ENCODE data around the gene CASP5. TPM values are rescaled to one million over a fixed set of nuclear protein-coding genes. Genes with fewer than 3 reads are reported as not detected.
A peak's percentile ranks its signal among the peaks of the same experiment; 100 is the strongest.

CASP5 gene
- polyA plus RNA-seq, 4 donors = not detected

DNA sequence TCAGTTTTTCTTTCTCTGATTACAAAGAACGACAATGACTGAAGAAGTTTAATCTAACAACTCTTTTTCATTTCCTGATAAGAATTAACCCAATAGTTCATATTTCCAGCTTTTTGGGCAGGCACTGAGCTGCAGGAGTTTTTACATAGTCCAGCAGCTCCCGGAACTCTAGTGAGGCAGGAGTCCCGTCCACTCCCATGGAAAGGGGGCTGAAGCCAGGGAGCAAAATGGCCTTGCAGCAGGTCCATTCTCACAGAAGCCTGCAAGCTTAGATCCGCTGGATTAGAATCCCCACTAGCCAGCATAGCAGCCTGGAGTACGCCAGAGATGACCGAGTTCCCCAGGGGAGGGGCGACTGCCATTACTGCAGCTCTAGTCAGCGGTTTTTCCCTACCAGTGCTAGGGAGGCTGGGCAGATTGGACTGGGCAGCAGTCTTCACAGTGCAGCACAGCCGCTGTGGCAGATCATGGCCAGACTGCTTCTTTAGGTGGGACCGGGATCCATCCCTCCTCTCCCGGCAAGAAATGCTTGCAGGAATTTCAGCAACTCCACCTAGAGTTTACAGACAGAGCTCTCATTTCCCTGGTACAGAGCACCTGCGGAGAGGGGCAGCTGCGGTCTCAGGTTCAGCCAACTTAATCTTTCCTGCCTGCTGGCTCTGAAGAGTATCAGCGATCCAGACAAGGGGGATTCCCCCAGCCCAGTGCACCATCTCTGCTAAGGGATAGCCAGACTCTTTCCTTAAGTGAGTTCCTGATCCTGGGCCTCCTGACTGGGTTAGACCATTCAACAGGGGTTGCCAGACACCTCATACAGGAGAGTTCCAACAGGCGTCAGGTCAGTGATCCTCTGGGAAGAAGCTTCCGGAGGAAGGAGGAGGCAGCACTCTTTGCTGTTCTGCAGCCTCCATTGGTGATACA is 53.9 kb downstream of the CASP5 start:
- DNase-seq (ENCODE audit: low read depth in 4 of 4, low spot score in 2 of 4) = no peak

DNA sequence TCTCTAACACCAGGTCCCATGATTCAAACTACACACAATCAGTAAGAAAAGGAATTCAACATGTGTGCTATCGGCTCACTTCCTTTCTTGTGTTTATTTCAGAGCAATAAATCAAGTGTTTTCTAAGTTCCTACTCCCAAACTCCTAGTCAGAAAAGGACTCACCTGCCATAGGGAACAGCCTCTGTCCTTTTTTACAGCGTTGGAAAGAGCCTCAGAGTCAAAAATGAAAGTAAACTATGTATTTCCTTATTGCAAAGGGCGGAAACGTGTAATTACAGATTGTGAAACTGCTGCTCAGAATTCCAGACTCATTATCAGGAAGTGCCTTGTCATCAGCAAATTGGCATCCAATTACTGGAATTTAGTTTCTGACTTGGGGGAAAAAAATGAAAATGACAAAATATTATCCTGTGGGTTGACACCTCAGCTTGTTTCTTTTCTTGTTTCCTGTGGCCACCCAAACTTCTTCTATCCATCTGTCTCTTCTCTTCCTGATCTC is 54.6 kb downstream of the CASP5 start, which contains the start of gene CASP4:
TSS of gene CASP4 (minus strand) at position 220 of the 501 bp plus-strand sequence. CDS start at position 171, 49 bp downstream.
- DNase-seq (ENCODE audit: low read depth in 4 of 4, low spot score in 2 of 4) = peak in 2 of 4 donors; percentile 21 to 23

DNA sequence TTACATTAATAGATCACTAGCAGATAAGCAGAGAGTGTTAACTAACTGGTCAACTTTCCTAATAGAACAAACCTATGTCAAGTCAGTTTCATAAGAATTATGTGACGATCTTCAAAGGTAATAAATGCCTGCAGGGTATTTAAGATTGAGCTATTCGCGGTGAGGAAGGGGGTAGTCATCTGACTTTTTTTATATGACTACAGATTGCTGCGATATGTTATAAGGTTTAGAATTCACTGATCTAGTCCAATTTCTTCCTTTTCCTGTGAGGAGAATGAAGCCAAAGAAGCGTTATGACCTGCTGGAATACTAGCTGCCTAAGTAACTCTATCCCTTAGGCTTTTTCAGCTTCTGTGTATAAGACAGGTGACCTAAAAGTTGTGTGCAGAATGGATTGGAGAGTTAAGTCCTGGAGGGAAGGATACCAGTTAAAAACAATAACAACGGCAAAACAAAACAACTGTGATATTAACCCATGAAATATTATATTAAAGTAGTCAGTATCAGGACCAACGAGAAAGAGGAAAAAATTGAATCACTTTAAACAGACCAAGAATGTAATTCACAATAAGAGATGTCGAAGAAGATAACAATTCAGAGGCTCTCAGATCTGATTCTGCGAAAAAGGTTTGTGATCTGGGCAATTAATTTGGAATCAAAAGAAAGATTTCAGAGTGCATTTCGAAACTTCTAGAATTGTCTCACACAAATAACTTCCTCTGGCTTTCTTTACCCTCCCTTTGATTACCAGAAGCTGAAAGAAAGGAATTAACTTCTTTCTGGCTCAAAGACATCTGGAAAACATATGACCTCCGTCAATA is 55.2 kb downstream of the CASP5 start:
- no peak for DNase-seq (ENCODE audit: low read depth in 4 of 4, low spot score in 2 of 4)

DNA sequence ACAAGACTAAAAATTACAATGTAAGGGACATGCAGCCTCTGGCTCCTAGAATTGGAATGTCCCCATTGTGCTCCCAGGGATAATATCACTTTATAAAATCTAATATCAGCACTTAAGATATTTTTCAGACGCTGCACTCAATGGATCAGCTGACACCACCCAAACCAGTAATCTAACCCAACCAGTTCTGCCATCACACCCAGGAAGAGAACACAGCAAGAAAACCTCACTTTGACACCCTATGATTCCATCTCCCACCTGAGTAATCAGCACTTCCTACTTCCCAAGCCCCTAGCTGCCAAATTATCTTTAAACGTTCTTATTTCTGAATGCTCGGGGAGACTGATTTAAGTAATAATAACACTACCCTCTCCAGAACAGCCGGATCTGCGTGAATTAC is 57.2 kb downstream of the CASP5 start:
- no peak for DNase-seq (ENCODE audit: low read depth in 4 of 4, low spot score in 2 of 4)

DNA sequence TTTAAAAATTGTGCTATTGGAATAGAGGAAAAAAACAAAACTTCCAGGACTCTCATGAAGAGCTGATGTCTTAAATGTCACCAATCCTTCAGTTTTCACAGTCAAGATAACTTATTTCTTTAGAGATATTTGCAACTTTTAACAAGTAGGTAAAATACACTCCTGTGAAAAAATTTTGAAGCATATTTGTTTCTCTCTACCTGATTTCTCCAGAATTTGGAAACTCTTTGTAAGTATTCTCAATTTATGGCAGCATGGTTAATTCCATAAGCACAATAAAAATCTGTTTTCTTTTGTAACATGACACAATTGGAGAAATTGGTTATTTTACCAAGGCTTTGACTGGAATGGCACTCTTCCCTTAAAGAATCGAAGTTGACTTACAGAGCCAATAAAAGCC is 58.7 kb downstream of the CASP5 start:
- no peak for DNase-seq (ENCODE audit: low read depth in 4 of 4, low spot score in 2 of 4)

DNA sequence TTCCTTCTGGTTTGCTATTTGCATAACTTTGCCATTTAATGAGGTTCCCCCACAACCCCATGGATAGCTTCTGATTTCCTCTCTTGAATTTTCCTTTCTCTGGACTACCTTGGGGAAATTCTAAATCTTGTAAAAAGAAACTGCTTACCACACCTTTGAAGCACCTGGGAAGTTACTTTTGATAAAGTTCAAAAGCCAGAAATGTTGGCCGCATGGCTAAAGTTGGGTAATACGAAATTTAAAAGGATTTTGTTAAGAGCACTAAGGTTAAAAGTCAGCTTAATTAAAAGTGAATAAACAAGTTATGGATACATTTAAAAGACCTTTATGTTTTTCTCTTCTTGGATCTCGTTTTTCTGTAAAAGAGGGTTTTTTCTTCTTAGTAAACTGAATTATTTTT is 60.1 kb downstream of the CASP5 start:
- no peak for DNase-seq (ENCODE audit: low read depth in 4 of 4, low spot score in 2 of 4)

DNA sequence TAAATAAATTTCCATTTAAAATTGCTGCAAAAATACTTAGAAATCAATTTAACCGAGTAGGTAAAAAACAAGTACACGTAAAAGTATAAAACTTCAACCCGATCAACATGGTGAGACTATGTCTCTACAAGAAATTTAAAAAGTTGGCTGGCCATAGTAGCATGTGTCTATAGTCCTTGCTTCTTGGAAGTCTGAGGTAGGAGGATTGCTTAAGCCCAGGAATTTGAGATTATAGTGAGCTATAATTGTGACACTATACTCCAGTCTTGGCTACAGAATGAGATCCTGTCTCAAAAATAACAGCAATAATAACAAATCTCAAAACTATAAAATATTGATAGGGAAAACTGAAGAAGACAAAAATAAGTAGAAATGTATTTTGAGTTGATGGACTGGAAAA is 65.7 kb downstream of the CASP5 start:
- no peak for DNase-seq (ENCODE audit: low read depth in 4 of 4, low spot score in 2 of 4)

DNA sequence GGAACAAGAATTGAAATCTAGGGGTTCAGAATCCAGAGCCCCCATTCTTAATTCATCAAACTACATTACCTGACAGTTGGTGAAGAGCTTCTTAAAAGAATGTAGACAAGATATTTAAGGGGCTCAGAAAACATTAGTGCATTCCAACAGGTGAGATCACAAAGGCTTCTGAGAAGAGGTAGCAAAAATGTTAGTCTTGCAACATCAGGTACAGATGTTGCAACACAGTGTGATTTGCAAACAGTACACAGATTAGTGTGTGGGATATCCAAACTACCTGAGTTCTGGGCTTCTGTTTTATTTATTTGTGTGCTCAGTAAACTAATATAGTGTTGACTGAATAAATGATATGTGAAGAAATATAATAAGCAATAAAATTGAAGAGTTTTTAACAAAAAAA is 66.4 kb downstream of the CASP5 start:
- DNase-seq (ENCODE audit: low read depth in 4 of 4, low spot score in 2 of 4) = no peak

DNA sequence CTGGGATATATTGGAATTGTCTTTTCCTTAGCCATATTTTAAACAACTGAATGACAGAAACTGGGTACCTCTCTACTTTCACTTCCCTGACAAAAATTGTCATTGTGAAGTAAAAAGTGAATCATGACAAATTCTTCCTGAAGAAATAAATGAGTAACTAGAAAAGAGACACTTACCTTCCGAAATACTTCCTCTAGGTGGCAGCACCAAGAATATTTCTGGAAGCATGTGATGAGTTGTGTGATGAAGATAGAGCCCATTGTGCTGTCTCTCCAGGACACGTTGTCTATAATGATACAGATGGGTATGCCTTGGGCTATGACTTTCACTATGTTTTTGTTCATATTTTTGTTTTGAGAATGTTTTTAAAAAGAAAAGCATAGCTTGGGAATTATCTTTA is 76.1 kb downstream of the CASP5 start:
- no peak for DNase-seq (ENCODE audit: low read depth in 4 of 4, low spot score in 2 of 4)

Other genes with a start within 250 kb of the CASP5 start
- 1 to 10 TPM in 1 of 4 donors, under 1 TPM in 3; 0.66 to 1.0 (median 0.78) TPM for gene CASP12, start 124.7 kb downstream of the CASP5 start, polyA plus RNA-seq (ENCODE audit: insufficient read length in 4 of 4)
- gene CASP4, start 54.6 kb downstream of the CASP5 start, polyA plus RNA-seq (ENCODE audit: insufficient read length in 4 of 4) = 10 to 100 TPM; 15.9 to 28.6 (median 18.6) TPM
- 1 to 10 TPM; 3.4 to 6.9 (median 4.2) TPM for gene CASP1, start 12.0 kb upstream of the CASP5 start, polyA plus RNA-seq (ENCODE audit: insufficient read length in 4 of 4)
- gene CARD16, start 22.2 kb upstream of the CASP5 start, polyA plus RNA-seq (ENCODE audit: insufficient read length in 4 of 4) = 1 to 10 TPM; 1.3 to 3.4 (median 1.8) TPM
- not detected for gene CARD18, start 116.6 kb upstream of the CASP5 start, polyA plus RNA-seq (ENCODE audit: insufficient read length in 4 of 4)

Measured in left renal cortex interstitium (tissue), 4 donors.